Retinal pigment epithelial cell (primary cell): ENCODE data around the gene NCOR1.
"Not testable (repeated sequence)": the region's sequence is repeated elsewhere in the genome, so short reads cannot be mapped to it uniquely, and the experiment has no call there.

Source experiments
- DNase-seq: peaks from one replicate; pipeline ENCODE4 v3.0.0-alpha.2; 2010; ENCODE audit warnings: low read depth
- H3K4me3 ChIP-seq: 2 replicates; pipeline ENCODE4 v1.5.1; 2011; ENCODE audit warnings: mild to moderate bottlenecking, low read length, control low read depth, moderate library complexity
- CTCF ChIP-seq: conservative IDR thresholded peaks from 2 replicates; pipeline ENCODE4 v1.5.1; 2011; ENCODE audit warnings: low read depth, low read length, control low read depth, inconsistent platforms

Gene NCOR1

GRCh38 chr17:16120937-16121336 lies 94.4 kb downstream of the NCOR1 start:
- no peak overlapping the region for H3K4me3 ChIP-seq
- TF ChIP-seq CTCF, result no peak
- no peak for DNase-seq

- no peak overlapping the region for H3K4me3 ChIP-seq
- DNase-seq, result no peak
- TF ChIP-seq CTCF, result no peak
These were observed 98.2 kb downstream of the NCOR1 start for GRCh38 chr17:16117149-16117548.

GRCh38 chr17:16115077-16115698 lies 100.1 kb downstream of the NCOR1 start:
- not testable (repeated sequence) for H3K4me3 ChIP-seq, DNase-seq

- no peak for TF ChIP-seq CTCF
- DNase-seq, result no peak
- H3K4me3 ChIP-seq, result no peak overlapping the region
These were observed 106.5 kb downstream of the NCOR1 start for GRCh38 chr17:16108871-16109270.

GRCh38 chr17:16108386-16108785 lies 106.9 kb downstream of the NCOR1 start:
- no peak overlapping the region for H3K4me3 ChIP-seq
- TF ChIP-seq CTCF, result no peak
- DNase-seq, result no peak

GRCh38 chr17:16107165-16107770 lies 108.1 kb downstream of the NCOR1 start:
- TF ChIP-seq CTCF, result no peak
- no peak overlapping the region for H3K4me3 ChIP-seq
- no peak for DNase-seq

GRCh38 chr17:16106161-16106891 lies 109.0 kb downstream of the NCOR1 start:
- TF ChIP-seq CTCF, result no peak
- no peak overlapping the region for H3K4me3 ChIP-seq
- DNase-seq, result peak; percentile 3
